SU-DHL-6 (cell line): ENCODE measurements around the gene PTH1R.

Source experiments
- EZH2phosphoT487 ChIP-seq: fragments of 200-600 bp; sonication (generic), shearing (Covaris generic); conservative IDR thresholded peaks from 2 replicates; pipeline ENCODE4 v1.6.1; 2018; ENCODE audit warnings: mild to moderate bottlenecking, antibody characterized with exemption, low read length, moderate library complexity, mixed read lengths
- TF ChIP-seq, protein P1 (sequence below): fragments of 200-600 bp; sonication (generic); IDR thresholded peaks from one replicate; pipeline ENCODE4 v1.5.1; 2017; ENCODE audit warnings: antibody characterized with exemption, mild to moderate bottlenecking, low read length, moderate library complexity; ENCODE audit not compliant: insufficient read depth, poor library complexity, severe bottlenecking

DNA sequence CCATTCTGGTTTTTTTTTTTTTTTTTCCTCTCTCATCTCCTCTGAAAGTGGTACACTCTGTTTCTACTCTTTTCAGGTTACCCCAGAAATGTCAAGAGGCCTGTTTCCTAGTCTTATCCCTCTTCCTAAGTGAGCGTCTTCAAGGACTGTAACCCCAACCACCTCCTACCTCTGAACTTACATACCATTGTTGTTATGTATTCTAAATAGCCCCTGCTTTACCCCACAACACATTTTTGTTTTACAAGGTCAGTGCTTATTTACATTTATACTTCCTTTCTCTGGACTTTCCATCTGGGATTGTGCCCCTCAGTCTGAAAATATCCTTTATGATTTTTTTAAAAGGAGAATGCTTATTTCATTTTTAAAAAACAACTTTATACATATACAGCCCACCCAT, 38.8 kb downstream of the PTH1R start:
- TF ChIP-seq, protein P1, sequence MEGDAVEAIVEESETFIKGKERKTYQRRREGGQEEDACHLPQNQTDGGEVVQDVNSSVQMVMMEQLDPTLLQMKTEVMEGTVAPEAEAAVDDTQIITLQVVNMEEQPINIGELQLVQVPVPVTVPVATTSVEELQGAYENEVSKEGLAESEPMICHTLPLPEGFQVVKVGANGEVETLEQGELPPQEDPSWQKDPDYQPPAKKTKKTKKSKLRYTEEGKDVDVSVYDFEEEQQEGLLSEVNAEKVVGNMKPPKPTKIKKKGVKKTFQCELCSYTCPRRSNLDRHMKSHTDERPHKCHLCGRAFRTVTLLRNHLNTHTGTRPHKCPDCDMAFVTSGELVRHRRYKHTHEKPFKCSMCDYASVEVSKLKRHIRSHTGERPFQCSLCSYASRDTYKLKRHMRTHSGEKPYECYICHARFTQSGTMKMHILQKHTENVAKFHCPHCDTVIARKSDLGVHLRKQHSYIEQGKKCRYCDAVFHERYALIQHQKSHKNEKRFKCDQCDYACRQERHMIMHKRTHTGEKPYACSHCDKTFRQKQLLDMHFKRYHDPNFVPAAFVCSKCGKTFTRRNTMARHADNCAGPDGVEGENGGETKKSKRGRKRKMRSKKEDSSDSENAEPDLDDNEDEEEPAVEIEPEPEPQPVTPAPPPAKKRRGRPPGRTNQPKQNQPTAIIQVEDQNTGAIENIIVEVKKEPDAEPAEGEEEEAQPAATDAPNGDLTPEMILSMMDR, result no peak
- TF ChIP-seq EZH2phosphoT487, result no peak
